GM19035 (cell line): ENCODE measurements around the gene XIRP2.

Experiments used
- ATAC-seq: cut with Tn5 transposase; IDR thresholded peaks from one replicate; pipeline ENCODE4 v1.9.1; 2021; ENCODE audit not compliant: unreplicated experiment

Gene XIRP2

DNA sequence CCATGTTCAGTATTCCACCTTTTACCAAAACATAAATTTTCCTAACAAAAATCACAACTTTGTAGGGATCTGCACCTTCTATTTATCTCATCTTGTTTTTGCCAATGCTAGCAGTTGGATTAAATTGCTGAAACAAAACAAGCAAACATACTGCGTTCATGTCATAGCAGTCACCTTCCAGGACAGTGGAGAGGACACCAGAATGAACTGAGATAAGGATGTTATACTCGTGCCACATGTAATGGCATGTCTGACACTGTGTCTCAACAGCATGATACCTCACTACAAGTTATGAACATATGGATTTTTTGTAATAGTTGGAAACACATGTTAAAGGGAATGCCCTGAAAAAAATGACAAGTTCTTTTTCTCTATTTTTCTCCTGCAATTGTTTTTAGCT is 245.3 kb downstream of the XIRP2 start:
- ATAC-seq = no peak

DNA sequence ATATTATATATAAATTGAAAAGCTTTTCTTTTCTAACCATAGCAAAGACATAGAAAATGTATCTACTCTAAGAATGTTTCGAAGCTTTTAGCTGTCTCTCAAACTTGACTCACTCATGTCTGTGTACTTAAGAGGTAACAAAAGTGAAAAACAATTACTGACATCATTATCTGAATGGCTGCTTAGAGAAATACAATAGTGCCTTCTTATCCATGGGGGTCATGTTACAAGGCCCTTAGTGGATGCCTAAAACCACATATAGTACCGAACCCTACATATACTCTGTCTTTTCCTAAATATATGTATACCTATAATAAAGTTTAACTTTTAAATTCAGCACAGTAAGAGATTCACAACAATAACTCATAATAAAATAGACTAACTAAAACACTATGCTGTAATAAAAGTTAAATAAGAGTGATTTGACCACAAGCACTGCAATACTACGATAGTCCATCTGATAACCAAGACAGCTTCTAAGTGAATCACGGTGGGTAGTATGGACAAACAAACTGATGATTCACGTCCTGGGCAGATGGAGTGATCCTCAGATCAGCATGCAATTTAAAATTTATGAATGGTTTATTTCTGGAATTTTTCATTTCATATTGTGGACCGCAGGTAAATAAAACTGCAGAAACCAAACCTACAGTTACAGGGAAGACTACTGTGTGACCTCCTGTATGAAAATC is 246.2 kb downstream of the XIRP2 start:
- no peak for ATAC-seq

DNA sequence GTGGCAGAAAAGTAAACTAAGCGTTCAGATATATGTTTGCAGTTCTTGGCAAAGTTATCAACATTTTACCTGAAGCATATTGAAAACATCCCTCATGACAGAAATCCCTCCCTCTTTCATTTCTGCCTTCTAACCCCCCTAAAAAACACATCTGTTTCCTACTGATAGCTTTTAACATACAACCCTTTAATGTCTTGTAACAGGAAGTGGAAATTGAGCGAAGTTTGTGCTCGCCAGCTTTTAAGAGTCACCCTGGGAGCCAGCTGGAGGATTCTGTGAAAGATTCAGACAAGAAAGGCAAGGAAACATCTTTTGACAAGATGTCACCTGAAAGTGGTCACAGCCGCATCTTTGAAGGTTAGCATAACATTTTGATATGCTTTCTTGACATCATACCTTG is 247.4 kb downstream of the XIRP2 start:
- no peak for ATAC-seq

DNA sequence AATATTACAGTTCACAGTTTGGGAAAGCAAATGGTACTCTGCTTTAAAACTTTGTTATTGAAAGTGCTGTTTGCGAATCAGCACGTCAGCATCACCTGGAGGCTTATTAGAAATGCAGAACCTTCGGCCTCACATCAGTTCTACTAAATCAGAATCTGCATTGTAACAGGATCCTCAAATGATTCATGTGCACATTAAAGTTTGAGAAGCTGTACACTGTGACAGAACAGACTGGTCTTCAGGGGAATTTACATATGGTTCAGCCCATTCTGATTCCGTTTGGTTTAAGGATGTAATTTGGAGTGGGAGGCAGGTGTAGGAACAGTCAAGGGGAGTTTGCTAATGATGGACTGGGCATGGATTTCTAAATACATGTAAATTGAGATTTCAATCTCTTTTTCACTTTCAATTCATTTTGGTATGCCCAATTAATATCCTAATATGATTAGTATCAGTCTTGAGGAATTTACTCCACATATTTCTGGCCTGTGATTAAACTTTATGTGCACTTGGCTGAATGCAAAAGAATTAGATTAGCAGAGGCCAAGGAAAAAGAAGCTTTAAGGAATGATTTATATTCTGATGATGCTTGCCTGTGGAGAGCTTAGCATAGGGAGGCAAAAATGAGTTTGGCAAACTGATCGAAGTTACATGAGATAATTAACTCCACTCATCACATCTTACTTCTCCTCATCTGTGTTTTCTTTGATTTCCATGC is 248.8 kb downstream of the XIRP2 start:
- ATAC-seq = no peak

DNA sequence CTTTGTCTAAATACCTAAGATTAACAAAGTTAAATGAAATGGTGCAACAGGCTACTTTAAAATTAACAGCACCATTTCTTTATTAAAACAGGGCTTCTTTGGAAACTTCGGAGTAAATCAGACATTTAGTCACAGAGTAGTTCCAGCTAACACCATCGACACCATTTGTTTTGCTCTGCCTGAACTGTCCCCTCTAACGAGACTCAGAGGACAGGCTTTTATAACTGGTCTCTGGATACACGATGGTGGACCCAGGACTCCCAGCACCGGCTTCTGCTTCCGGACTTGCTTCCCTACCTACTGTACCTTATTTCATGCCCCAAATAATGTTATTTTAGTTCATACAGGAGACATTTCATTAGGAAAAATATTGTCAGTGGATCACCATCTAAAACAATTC is 252.1 kb downstream of the XIRP2 start:
- no peak for ATAC-seq

DNA sequence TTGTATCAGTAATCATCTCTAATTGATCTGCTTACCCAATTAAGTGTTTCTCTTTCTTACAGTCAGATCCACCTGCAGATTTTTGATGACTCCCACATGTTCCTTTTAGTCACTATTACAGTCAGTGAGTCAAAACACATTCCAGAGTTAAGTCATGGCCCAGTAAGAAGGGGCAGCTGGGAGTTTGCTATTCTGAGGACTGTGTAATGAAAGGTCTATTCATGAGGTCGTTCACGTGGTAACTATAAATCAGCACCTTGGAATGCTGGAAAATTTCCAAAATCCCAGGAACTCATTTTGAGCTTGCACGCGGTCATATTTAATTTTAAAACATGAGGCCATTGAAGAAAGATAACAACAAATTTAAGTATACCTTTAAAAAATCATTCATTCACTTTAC is 252.5 kb downstream of the XIRP2 start:
- ATAC-seq = no peak

DNA sequence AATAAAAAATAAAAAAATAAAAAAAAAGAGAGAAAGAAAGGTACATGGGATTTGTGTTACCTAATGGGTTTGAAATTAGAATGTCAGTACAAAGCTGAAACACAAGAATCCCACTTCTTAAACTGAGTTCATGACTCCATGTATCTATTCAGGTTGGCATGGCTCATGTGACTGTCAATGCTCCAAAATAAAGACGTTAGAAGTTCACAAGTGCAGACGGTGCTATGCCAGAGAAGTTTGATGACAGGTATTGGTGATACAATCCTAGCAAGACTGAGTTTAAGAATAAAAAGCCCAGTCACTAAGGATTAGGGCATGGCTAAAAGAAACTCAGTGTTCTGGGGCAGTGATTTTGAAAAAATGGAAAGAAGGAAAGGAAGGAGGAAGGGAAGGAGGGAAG is 254.3 kb downstream of the XIRP2 start:
- no peak for ATAC-seq

DNA sequence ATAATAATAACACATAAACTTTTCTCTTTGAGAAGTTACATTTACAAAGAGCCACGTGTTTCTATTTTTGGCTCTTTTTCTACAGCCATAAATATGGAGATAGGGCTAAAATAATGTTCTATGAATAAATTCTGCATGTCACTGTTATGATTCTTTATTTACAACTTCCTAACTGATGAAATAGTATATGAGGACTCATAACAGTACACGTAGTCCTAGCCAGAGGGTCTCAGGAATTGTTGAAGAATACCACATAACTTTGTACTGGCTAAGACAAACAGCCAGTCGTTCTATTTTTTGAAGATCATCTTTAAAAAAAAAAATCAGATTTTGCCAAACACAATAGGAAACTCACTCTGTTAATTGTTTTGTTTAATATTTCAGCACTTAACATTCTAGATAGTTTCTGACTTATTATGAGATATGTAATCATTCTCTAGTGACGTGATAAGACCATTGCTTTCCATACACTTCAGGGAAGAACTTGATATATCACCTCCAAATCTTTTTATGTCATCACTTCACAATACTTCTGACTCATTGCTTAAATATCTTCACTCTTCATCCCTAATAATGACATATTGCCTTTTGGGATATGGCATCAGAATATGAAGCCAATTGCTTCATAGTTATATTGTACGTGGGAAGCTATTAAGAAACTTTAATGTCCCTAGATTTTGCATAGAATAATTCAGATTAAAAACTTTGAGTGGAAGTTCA is 256.1 kb downstream of the XIRP2 start:
- ATAC-seq = no peak

DNA sequence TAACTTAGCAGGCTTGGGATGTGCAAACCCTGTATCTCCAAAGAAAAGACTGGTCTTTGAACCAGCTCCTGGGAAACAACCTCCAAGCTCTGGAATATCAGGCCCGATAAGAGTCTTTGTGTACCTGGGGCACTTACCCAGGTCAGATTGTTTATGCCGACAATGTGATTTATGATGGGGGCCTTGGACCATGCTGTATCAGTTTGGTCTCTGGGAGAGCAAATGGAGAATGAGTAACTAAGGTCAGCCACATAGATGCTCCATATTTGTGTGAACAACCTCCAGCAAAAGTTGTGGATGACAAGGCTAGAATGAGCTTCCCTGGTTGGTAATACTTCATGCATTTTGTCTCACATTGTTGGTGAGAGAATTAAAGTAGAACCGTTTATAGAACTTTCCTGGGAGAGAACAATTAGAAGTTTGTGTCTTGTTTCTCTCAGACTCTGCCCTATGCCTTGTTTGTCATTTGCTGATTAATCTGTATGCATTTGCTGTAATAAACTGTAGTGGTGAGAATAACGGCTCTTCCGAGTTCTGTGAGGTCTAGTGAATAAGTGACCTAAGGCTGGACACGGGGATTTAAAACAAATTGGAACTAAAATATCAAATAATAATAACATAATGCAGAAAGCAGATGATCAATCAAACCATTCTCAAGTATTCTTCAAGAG is 259.1 kb downstream of the XIRP2 start:
- ATAC-seq = no peak

DNA sequence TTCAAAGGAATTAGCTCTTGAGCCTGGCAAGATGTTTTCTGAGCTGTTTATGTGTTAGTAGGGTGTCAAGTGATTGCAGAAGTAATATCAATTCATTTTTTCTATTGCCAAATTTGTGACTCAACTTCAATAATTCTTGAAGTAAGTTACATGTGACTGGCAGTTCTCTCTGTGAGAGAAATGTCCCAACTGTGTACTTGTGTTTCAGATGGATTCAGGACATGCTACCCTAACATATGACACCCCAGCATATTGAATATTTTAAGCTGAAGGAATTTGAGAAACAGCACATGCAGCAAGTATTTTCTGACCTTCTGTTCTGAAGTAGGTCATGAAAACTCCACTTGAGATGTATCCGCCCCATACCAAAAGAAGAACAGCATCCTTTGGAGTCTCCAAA is 263.6 kb downstream of the XIRP2 start:
- ATAC-seq = no peak

DNA sequence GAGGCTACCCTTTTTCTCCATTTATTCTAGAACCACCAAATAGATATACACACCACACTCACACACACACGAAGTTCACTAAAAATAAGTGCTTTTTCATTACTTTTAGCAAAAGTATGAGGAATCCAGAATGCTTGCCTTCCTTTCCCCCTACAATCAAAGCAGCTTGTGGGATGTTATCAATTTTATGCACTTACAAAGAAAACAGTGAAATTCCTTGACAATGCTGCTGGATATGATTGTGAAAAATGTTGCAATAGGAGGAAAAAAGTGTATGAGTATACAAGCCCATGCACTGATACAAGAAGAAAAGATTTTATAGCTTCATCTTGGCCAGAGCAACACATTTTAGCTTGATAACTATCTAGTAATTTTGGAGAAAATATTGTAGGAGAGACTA is 269.2 kb downstream of the XIRP2 start:
- no peak for ATAC-seq

DNA sequence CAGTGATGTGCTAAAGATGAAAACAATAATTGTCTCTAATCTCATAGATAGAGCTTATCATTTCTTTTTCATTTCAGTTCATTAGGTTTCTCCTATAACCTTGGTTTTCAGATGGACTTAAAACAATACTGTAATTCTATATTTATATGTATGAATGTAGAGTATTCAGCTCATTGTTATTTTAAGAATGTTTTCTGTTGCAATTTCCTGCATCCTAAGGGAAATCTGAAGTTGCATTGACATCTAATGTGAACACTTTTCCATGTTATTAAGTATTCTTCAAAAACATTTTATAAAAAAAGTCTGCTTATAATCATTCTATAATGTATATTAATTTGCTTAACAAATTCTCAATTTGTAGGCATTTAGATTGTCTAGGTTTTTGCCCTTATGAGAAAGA is 288.9 kb downstream of the XIRP2 start:
- ATAC-seq = no peak

DNA sequence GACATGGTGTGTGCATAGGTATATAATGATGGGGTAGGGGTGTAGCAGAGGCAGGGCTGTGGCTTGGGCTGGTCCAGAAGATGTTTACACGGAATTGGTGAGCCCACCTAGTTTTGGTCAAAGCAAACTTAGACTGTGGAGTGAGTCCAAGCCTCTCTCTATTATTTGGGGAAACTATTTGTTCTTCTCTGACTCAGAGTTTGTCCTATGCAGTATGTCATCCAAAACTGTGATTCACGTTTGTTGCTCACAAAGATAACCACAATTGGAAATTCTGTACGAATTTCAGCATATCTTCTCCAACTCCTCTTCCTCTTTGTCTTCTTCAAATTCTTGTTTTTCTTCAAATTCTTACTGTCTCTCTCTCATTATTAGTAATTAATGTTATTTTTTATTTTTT is 292.9 kb downstream of the XIRP2 start:
- ATAC-seq = no peak

DNA sequence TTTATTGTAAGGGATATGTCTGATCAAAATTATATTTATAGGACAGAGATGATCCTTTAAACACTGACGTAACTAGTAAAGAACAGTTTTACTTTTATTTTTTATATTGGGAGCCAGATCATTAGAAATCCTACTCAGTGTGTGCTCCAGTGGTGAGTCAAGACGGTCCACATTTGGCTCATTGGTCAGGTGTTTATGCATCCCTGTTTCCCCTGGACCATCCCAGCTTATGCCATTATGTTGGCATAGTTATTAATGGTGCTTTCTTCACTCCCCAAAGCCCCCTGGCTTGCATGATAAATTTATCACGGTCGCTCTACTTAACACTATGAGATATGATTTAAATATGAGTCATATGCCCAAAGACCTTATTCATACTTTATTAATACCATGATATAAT is 293.4 kb downstream of the XIRP2 start:
- no peak for ATAC-seq

DNA sequence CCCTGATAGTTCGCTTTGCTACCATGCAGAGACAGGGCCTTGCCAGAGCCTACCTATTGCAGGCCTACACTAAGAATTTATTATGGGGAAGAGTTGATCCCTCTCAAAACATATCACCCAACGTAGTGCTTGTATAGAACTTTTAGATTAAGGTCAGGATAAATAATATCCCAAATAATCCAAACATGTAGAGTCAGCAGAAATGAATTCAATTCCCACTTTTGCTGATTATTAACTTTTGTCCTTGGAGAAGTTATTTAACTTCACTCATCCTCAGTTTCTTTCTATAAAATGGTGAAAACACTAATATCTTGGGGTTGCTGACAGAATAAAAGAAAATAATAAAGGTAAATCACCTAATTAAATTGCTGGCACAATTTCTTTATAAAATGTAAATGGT is 294.1 kb downstream of the XIRP2 start:
- ATAC-seq = no peak

DNA sequence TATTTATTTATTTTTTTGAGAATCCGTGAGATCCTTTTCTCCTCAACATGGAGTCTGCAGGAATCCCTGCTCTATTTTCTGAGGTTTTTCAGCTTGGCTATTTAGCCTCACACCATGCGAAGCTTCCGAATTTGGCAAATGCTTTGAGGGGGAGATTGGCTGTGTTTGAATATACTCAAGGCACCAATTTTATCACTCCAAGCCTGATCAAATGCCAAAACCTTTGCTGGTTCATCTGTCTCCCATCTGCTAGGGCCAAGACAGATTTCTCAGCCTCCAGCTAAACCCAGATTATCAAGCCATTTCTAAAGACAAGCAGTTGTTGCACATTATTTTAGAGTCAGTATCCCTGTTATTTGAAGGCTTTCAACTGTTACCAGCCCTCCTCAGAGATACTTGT is 295.7 kb downstream of the XIRP2 start:
- no peak for ATAC-seq

DNA sequence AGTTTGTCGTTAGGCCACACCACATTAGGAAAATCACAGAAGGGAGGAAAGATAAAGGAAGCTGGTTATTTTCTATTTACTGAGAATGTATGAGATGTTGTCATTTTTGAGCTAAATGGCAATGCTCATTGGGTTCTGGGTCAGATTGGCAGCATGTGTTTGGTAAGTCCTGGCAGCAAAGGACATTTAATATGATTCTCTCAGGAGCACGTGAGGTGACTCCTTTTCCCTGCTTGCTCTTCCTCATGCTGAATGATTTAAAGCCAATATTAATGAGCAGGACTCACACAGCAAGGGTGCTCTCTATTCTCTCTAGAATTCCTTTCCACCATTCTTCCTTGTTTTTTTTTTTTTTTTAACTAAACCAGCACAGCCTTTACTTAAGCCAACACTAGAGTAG is 298.2 kb downstream of the XIRP2 start:
- no peak for ATAC-seq

DNA sequence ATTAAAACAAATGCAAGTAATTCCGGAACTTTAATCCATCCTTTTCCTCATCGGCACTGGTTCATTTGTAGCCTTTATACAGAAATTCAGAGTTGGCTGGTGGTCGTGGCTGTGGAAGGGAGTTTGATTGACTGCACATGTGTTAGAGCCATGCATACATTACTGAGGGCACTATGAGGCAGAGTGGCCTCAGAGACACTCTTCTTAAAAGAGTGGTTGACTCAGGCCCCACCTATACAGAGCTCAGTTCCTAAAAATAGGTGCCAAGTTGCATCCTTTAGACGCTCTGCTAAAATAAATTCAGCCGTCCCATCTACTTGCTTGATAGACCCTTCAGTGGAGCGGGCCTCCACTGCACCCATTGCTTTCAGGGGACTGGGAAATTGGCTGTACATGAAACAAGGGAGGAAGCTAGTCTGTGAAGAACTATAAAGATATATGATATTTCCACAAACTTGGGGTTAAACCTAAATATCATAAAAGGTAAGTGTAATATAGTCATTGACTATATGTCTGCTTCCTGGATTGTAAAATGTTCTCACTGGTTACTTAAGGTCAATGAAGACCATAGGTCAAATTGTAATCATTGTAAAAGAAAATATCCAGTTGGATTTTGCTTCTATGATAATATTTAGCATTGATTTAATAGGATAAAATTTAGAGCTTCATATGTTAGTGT is 298.9 kb downstream of the XIRP2 start:
- no peak for ATAC-seq

DNA sequence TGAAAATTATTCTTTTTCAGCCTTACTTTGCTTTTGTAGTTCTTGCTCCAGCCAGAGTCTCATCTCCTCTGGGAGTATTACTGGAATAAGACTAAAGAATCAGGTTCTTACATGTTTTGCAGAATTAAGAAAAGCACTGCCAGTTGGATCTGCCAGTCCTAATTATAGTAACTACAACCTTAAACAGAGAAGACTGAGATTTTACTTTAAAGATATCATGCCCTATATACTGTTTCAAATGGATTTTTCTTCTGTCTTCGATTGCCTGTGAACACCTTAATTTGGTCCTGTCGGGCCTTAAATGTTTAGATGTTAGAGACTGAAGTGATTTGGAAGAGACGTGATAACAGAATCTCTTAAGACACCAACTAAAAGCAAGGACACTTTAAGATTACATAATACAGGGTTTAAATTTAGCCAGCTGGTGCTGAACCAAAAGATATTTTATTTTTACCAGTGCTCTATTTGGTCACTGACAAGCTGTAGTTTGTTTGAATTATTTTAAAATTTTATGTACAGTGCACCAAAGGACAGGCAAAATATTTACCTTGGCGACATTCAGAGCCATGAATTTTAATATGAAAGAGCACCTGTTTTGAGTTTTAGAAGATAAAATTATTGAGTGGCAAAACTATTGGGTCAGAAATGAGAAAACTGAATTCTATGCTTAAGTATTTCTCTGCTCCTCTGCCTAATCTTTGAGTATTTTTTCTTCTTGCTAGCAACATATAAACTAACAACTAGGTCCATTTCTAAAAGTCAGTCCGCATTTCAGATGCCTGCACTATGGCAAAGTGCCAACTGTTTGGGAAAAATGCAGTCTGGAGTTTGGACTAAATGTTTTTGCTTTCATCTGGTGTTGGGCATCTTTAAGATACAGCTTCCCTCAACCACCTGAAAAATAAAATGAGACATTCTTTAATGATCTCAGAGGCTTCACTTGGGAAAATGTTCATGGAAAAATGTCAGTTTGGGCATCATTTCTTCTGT is 300.0 kb downstream of the XIRP2 start:
- no peak for ATAC-seq

DNA sequence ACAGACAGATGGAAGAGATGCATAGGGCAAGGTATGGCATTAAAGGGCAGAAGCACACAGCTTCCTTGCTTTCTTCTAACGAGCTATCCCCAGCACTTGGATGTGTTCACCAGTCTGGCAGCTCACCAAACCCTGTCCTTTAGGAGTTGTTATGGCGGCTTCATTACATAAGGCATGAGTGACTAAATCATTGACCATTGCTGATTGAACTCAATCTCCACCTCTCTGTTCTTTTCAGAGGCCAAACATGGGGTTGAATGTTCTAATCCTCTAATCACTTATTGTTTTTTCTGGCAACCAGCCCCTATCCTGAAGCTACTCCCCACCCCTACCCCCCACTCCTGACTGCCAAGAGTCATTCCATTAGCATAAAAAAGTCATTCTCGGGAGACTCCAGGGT is 301.8 kb downstream of the XIRP2 start:
- no peak for ATAC-seq
